HG02870 (cell line): ENCODE data around the gene PIH1D1.

ENCODE experiments used
- ATAC-seq: cut with Tn5 transposase; IDR thresholded peaks from one replicate; pipeline ENCODE4 v1.9.1; 2021; ENCODE audit warnings: mild to moderate bottlenecking, moderate library complexity; ENCODE audit not compliant: unreplicated experiment

PIH1D1 gene

GRCh38 chr19:49451430-49452181 lies at the start of gene PIH1D1:
Gene PIH1D1, minus strand, starts transcription at chr19:49451814. Its CDS starts 240 bp downstream, at chr19:49451574.
- ATAC-seq = peak; percentile 59

- ATAC-seq = no peak
Observed at GRCh38 chr19:49499030-49499670, 47.5 kb upstream of the PIH1D1 start.

DNA sequence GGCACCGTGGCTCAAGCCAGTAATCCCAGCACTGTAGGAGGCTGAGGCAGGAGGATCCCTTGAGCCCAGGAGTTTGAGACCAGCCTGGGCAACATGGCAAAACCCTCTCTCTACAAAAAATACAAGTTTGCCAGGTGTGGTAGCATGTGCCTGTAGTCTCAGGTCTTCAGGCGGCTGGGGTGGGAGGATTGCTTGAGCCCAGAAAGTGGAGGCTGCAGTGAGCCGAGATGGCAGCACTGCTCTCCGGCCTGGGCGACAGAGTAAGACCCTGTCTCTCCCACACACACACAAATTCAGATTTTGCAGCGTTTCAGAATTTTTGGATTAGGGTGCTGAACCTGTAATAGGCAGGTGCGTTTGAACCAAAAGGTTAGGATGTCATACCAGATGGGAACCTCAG lies 46.9 kb upstream of the PIH1D1 start:
- ATAC-seq = no peak

- ATAC-seq = no peak
Observed at GRCh38 chr19:49497789-49498103, 46.1 kb upstream of the PIH1D1 start.

DNA sequence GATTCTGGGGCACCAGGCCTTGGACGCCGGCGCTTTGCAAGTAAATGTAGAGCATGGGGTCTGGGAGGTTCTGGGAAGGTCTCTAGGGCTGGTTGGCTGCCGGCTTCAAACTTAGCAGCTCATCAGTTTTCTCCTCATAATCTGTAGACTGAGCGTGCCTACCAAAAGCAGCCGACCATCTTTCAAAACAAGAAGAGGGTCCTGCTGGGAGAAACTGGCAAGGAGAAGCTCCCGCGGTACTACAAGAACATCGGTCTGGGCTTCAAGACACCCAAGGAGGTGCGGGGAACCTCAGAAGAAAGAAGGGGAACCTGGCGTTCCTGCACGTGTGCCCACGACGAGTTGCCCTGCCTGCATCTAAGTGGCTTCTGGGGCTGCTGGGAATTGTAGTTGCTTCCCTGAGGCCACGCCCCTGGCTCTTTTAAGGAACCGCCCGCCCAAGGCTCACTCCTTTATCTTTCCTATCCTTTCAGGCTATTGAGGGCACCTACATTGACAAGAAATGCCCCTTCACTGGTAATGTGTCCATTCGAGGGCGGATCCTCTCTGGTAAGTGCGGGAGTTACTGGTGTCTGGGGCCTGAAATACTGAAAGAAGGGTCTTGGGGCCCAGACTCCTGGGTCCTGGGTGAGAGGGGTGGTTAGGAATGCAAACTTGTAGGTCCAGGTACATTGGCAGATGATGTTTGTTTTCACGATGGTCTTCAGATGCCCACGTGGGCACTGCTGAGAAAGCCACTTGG lies 45.6 kb upstream of the PIH1D1 start:
- ATAC-seq = no peak

DNA sequence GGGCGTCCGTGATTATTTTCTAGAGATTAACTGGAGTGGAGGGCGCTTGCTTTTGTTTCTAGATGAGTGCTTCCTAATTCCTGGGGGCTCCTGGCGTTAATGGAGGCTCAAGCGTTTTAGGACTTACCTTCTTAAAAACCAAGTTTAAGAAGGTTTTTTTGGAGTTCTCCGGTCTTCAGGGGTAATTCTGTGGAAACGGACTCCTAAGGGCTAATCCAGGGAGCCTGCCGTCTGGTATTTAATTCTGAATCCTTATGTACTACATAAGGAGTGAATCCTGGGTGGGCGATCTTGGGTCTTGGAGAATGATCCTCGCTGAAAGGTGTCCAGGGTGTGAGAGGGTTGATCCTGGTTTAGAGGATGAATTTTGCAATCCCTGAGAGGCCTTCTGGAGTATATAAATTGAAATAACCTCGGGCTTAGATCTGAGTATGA lies 45.0 kb upstream of the PIH1D1 start:
- no peak for ATAC-seq

GRCh38 chr19:49492573-49493405 lies 41.2 kb upstream of the PIH1D1 start:
- no peak for ATAC-seq

DNA sequence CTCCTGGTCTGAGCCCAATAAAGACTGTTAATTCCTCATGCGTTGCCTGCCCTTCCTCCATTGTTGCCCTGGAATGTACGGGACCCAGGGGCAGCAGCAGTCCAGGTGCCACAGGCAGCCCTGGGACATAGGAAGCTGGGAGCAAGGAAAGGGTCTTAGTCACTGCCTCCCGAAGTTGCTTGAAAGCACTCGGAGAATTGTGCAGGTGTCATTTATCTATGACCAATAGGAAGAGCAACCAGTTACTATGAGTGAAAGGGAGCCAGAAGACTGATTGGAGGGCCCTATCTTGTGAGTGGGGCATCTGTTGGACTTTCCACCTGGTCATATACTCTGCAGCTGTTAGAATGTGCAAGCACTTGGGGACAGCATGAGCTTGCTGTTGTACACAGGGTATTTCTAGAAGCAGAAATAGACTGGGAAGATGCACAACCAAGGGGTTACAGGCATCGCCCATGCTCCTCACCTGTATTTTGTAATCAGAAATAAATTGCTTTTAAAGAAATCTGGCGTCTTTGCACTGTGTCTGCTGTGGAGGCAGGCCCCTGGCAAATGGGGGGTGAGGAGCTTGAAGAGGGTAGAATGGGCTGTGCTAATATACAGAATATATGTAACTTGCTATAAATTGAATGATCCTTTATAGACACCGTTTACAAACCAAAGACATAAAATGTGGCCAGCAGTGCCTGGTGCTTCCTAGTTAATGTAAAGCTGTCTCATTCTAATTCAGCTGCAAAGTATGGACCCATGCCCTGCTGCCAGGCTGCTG lies 40.4 kb upstream of the PIH1D1 start:
- ATAC-seq = no peak

GRCh38 chr19:49491030-49491803 lies 39.6 kb upstream of the PIH1D1 start:
- no peak for ATAC-seq

GRCh38 chr19:49490287-49491029 lies 38.8 kb upstream of the PIH1D1 start:
- ATAC-seq = no peak

DNA sequence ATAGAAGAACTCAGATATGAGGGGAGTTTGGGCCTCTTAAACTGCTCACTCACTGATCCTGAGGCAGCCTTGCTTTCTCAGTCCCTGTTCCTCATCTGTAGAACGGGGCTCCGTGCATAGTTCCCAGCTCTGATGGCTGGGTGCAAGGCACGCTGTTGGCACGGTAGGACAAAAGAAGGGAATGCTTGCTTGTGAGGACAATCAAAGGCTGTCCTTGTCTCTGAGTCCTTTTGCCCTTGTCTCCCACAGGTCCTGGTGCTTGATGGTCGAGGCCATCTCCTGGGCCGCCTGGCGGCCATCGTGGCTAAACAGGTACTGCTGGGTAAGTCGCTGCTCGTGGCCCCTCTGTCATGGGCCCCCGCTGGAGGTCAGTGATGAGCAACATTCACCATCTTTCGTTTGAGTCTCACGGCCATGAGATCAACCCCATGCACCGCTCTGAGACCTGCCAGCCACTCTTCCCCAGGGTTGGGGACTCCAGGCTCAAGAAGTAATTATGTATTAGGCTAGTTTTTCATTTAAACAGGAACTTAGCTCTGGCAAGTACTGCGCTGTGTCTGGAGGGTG lies 38.1 kb upstream of the PIH1D1 start:
- no peak for ATAC-seq

GRCh38 chr19:49488863-49489537 lies 37.4 kb upstream of the PIH1D1 start:
- ATAC-seq = no peak

DNA sequence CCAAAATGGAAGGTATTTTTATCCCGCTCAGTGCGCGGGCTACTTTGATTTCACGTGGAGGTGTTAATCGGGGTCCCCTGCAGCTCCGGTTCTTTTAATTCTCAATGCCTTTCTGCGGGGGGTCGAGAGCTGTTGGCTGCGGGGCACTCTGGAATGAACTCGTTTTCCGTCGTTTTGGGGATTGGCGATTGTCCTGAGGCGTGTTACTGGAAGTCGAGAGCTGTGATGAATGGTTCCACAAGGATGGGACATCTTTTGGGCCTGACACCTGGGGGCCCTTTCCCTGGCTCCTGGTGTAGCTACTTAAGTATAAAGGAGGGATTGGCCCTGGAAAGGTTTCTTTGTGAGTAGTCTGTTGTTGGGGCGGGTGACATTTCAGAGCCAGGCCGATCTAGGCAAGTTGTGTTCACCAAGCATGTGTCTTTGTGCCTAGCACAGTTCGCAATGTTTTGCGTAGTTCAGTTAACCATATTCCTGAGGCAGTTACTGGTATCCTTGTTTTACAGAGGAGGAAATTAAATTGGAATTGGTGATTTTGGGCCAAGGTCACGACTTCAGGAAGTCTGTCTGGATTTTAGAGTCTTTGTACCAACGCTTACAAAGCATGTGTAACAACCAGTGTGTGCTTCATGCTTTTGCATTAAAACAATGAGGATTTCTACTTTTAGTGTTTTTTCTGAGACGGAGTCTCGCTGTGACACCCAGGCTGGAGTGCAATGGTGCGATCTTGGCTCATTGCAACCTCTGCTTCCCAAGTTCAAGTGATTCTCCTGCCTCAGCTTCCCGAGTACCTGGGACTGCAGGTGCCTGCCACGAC lies 36.6 kb upstream of the PIH1D1 start:
- no peak for ATAC-seq

GRCh38 chr19:49487277-49488045 lies 35.8 kb upstream of the PIH1D1 start, which contains the start of gene RPL13A:
Gene RPL13A, plus strand, starts transcription at chr19:49487608. Its CDS starts 22 bp downstream, at chr19:49487630.
- ATAC-seq = peak; percentile 88

GRCh38 chr19:49486710-49487276 lies 35.2 kb upstream of the PIH1D1 start:
- no peak for ATAC-seq

DNA sequence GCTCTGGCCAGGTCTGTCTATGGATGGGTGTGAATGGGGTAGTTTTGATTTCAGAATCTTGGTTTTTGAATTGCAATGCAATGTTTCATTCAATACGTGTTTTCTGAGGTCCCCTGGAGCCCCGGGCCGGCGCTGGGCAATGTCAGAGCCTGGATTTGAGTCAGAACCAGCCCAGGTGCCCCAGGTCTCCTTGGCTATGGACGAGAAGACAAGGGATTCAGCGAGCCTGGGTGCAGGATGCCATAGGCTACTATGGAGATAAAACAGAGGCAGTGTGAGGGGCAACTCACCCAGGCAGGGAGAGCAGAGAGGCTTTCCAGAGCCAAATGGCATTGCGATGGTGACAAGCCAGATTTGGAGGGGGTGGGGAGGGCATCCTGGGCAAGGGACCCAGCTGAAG lies 34.6 kb upstream of the PIH1D1 start:
- ATAC-seq = no peak
